Ishikawa (cell line): ENCODE measurements around the gene KCNN2.

Experiments used
- CEBPB ChIP-seq: IDR thresholded peaks from 2 replicates; pipeline ENCODE4 v1.6.1; 2012
- CREB1 ChIP-seq: IDR thresholded peaks from 2 replicates; pipeline ENCODE4 v1.6.1; 2012; ENCODE audit warnings: low read depth
- EGR1 ChIP-seq: IDR thresholded peaks from 2 replicates; pipeline ENCODE4 v1.6.1; 2012
- EP300 ChIP-seq: IDR thresholded peaks from 2 replicates; pipeline ENCODE4 v1.6.1; 2012; ENCODE audit warnings: borderline replicate concordance
- FOXM1 ChIP-seq: IDR thresholded peaks from 2 replicates; pipeline ENCODE4 v1.6.1; 2012; ENCODE audit warnings: low read depth, borderline replicate concordance
- MAX ChIP-seq: IDR thresholded peaks from 2 replicates; pipeline ENCODE4 v1.6.1; 2012
- NFIC ChIP-seq: IDR thresholded peaks from 2 replicates; pipeline ENCODE4 v1.6.1; 2012
- RAD21 ChIP-seq: IDR thresholded peaks from 2 replicates; pipeline ENCODE4 v1.6.1; 2012; ENCODE audit warnings: low read depth
- REST ChIP-seq: IDR thresholded peaks from 2 replicates; pipeline ENCODE4 v1.6.1; 2012; ENCODE audit warnings: low read depth, mild to moderate bottlenecking
- TAF1 ChIP-seq: IDR thresholded peaks from 2 replicates; pipeline ENCODE4 v1.6.1; 2012; ENCODE audit warnings: low read depth, mild to moderate bottlenecking
- TCF12 ChIP-seq: IDR thresholded peaks from 2 replicates; pipeline ENCODE4 v1.6.1; 2012; ENCODE audit warnings: low read depth
- TEAD4 ChIP-seq: IDR thresholded peaks from 2 replicates; pipeline ENCODE4 v1.6.1; 2012
- USF1 ChIP-seq: IDR thresholded peaks from 2 replicates; pipeline ENCODE4 v1.6.1; 2012
- YY1 ChIP-seq: IDR thresholded peaks from 2 replicates; pipeline ENCODE4 v1.6.1; 2012; ENCODE audit warnings: low read depth
- ZBTB7A ChIP-seq: IDR thresholded peaks from 2 replicates; pipeline ENCODE4 v1.6.1; 2012; ENCODE audit warnings: low read depth

The KCNN2 gene

GRCh38 chr5:114418176-114419066 lies 56.6 kb downstream of the KCNN2 start:
- TF ChIP-seq ZBTB7A (no peak), YY1 (no peak), TAF1 (no peak), NFIC (no peak), CEBPB (no peak), USF1 (no peak), FOXM1 (no peak), RAD21 (no peak), REST (no peak)

- TF ChIP-seq CEBPB, result no peak
- no peak for TF ChIP-seq TAF1
- no peak for TF ChIP-seq REST
- TF ChIP-seq TEAD4, result no peak
- no peak for TF ChIP-seq RAD21
- no peak for TF ChIP-seq EP300
- TF ChIP-seq USF1, result no peak
- TF ChIP-seq YY1, result no peak
- TF ChIP-seq FOXM1, result no peak
- TF ChIP-seq MAX, result no peak
Measured at GRCh38 chr5:114419067-114419388, 57.2 kb downstream of the KCNN2 start.

GRCh38 chr5:114419959-114420358 lies 58.1 kb downstream of the KCNN2 start:
- TF ChIP-seq MAX, result no peak
- no peak for TF ChIP-seq REST
- TF ChIP-seq RAD21, result no peak
- TF ChIP-seq CEBPB, result no peak
- TF ChIP-seq YY1, result no peak
- TF ChIP-seq ZBTB7A, result no peak
- TF ChIP-seq NFIC, result no peak

- TF ChIP-seq TCF12, result no peak
- TF ChIP-seq NFIC, result no peak
- TF ChIP-seq RAD21, result no peak
- no peak for TF ChIP-seq USF1
- no peak for TF ChIP-seq YY1
- no peak for TF ChIP-seq EP300
- TF ChIP-seq TEAD4, result no peak
- no peak for TF ChIP-seq REST
- no peak for TF ChIP-seq ZBTB7A
- TF ChIP-seq CREB1, result no peak
- no peak for TF ChIP-seq EGR1
- TF ChIP-seq MAX, result no peak
- TF ChIP-seq TAF1, result no peak
- no peak for TF ChIP-seq FOXM1
Measured at GRCh38 chr5:114427204-114427603, 65.3 kb downstream of the KCNN2 start.
